Measurements from ENCODE around the gene SLAMF8. TPM values are rescaled to one million over a fixed set of nuclear protein-coding genes. Genes with fewer than 3 reads are reported as not detected.

Gene SLAMF8
- polyA plus RNA-seq, 3 donors, result 0.52 to 1.4 (median 0.61) TPM

DNA sequence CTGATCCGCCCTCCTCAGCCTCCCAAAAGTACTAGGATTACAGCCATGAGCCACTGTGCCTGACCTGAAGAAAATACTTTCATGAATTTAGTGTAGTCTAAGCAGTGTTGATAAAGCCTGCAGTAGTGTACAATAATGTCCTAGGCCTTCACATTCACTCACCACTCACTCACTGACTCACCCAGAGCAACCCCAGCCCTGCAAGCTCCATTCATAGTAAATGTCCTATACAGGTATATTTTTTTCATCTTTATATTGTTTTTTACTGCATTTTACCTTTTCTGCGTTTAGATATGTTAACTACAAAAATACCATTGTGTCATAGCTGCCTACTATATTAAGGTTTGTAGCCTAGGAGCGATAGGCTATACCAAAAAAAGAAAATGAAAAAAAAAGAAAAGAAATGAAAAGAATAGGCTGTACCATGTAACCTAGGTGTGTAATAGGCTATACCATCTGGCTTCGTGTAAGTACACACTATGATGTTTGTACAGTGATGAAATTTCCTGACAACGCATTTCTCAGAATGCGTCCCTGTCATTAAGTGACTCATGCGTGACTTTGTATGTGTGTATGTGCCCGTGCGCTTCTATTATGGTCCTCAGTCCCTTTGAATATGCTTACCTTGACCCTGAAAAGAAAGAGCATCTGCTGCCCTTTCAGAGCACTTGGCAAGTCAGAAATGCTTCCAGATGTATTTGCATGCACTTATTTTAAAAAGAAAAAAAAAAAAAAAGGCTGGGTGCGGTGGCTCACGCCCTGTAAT is 9.2 kb upstream of the SLAMF8 start:
- no peak for DNase-seq

DNA sequence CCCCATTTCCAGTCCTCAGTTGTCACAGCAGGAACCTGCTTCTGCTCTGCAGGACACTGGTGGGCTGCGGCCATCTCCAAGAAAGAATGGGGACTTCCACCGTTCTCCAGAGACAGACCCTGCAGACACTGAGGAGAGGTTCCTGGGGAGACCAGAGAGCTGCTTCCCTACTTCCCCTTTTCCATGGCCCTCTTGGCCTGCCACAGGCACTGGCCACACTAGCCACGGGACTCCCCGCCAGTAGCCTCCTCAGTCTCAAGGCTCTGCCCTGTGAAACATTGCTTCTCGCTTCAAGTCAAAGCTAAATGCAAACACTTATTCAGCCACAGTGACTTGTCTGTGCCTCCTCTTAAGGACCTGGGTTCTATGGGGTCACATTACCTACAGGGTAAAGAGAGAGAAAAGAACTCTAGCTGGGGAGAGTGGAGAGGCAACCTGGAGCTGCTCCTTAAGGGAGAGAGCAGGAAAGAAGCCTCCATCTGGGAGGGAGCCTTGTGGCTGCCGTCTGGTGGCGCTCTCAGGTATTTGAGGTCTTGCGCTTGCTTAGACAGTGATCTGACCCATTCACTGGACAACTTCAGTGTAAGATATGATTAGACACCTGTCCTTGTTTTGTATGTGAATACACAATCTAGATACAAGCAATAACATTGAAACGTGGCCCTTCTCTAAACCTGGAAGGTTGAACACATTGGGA is 5.4 kb upstream of the SLAMF8 start:
- DNase-seq, result no peak

DNA sequence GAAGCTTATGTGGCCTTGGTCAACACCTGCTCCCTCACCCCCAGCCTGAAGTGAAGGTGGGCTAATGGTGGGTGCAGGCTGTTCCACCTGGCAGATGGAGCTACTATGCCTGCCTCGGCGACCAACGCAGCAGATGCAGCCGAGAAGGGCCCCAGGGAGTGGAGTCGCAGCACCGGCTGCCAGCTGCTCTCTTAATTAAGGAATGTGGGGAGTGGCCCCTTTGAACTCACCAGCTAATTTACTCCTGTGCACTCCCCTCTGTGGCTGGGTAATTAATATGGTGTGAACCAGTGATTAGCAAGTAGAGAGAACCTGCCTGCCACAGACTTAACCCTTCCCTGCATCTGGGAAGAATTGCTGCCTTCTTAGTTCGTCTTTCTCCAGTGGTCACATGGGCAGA is 3.3 kb upstream of the SLAMF8 start:
- peak; percentile 57 for DNase-seq

DNA sequence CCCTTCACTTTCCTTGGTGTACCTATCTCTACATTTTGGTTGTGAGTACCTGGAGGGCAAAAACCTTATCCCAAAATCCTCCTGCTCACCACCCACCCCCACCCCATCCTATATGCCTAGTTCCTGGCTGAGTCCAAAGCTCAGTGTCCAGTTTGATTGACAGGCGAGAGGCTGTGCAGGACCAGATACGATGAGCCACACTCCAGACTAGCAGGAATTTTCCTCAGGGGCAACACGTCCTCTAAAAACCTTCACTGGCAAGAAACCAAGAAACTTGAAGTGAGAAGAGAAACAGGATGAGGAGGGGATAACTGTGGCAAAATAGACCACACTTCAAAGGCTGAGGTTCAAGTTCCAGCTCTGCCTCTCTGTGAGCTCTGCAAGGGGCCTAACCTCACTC is 1.1 kb upstream of the SLAMF8 start:
- DNase-seq, result no peak

DNA sequence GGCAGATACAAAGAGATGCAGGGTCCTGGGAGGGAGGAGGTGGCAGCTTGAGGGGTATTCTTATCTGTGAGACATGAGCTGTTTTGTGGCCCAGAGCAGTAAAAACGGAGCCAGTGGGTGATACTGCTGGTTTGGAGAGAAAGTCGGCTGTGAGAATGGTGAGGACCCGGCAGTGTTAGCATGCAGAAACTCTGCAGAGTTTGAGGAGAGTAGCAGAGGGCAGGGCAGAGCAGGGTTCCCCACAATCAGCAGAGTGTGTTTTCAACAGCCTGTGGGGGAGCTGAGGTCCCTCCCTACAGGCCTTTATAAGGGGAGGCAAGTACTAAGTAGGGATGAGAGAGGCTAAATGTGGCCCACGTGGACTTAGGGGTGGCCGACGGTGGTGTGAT is 423 bp downstream of the SLAMF8 start:
- DNase-seq, result no peak

DNA sequence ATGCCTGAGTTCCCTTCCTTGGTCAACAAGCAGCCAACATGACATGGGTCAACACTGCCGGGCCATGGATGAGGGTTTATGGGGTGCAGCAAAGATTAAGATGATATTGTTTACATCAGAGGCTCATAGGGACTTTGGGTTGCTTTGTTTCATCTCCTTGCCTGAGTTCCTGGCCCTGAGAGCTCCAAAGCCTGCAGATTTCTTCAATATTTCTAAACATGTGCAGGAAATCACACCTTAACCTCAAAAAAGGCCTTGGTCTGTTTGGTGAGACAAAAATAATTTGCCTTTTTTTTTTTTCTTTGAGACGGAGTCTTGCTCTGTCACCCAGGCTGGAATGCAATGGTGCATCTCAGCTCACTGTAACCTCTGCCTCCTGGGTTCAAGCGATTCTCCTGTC is 876 bp downstream of the SLAMF8 start:
- DNase-seq, result no peak

DNA sequence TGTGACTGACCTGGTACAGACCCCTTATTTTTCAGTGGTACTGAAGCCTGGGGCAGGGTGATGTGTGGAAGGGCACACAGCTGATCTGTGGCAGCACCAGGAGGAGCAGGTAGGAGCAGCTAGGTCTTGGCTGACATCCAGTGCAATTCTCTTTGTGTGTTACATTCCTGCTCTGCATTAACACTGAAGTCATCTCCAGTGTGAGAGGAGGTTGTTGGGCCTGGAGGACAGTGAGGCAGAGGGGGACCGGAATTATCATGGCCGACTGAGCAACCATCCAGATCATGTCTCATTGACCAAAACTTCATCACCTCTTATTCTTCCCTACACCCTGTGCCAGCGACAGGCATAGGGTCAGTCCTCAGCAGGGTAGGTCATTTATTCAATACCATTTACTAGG is 1.5 kb downstream of the SLAMF8 start:
- no peak for DNase-seq

DNA sequence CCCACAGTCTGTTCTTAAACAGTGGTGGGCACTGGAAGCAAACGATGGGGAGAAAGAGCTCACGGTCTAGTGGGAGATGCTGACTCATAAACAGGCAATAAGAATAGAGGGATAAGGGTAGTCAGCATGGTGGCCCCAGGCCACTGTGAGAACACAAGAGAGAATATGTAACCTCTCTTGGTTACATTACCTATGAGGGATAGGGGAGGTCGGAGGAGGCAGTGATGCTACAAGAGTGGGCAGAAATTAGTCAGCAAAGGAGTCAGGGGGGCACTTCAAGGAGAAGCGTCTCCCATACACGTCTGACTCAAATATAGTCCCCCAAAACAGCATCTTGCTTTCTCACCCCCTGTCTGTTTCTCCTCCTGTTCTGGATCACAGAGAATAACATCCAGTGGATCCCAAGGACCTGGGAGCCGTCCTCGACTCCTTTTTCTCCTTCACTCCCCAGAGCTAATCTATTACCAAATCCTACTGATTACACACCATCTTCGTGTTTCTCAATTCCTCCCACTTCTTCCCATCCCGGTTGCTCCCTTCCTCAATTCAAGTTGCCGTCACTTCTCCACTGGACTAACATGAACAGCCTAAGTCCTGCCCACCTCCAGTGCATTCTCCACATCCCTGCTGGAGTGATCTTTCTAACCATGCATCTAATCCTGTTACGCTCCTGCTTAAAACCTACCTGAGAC is 2.1 kb downstream of the SLAMF8 start:
- no peak for DNase-seq

DNA sequence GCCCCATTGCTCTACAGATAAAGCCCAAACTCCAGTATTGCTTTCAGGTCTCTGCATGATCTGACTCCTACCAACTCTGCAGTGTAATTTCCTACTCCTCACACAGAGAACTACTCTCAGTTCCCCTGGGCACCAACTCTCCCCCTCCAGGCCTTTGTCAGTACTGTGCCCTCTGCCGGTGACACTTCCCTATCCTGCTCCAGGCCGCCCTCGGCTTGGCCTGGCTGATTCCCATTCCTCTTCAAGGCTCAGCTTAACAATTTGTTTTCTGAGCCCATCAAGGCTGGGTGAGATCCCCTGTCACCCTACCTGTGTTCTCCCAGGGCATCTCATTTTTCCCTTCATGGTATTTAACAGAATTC is 2.6 kb downstream of the SLAMF8 start:
- DNase-seq, result no peak

DNA sequence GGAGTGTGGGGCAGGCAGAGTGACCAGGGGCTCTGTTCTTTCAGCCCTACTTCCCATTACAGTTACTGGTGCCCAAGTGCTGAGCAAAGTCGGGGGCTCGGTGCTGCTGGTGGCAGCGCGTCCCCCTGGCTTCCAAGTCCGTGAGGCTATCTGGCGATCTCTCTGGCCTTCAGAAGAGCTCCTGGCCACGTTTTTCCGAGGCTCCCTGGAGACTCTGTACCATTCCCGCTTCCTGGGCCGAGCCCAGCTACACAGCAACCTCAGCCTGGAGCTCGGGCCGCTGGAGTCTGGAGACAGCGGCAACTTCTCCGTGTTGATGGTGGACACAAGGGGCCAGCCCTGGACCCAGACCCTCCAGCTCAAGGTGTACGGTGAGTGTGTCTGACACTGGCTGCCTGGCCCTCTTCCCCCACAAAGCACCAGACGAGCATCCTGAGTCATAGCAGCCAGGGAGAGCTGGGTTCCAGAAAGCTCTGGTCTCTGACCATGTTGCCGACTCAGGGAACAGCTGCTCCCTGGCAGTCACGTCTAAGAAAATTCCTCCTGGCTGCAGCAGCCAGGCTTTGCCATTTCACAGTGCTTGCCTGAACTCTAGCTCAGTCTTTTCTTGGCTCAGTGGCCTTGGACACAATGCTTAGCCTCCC is 3.3 kb downstream of the SLAMF8 start:
- DNase-seq, result no peak

DNA sequence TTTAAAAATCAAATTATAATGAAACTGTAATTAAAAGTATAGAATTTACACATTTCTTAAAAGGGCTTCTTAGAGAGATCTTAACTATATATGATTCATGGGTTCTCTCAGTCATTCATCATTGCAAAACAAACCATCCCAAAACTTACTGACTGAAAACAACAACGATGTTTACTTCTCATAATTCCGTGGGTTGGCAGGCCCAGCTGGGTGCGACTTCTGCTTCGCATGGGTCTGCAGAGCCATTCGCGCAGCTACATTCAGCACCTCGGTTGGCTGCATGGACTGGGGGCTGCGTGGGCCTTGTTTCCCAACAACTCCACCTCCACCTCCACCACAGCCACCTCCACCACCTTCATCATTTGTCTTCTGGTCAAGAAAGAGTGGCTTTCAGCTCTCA is 4.0 kb downstream of the SLAMF8 start:
- DNase-seq, result no peak

DNA sequence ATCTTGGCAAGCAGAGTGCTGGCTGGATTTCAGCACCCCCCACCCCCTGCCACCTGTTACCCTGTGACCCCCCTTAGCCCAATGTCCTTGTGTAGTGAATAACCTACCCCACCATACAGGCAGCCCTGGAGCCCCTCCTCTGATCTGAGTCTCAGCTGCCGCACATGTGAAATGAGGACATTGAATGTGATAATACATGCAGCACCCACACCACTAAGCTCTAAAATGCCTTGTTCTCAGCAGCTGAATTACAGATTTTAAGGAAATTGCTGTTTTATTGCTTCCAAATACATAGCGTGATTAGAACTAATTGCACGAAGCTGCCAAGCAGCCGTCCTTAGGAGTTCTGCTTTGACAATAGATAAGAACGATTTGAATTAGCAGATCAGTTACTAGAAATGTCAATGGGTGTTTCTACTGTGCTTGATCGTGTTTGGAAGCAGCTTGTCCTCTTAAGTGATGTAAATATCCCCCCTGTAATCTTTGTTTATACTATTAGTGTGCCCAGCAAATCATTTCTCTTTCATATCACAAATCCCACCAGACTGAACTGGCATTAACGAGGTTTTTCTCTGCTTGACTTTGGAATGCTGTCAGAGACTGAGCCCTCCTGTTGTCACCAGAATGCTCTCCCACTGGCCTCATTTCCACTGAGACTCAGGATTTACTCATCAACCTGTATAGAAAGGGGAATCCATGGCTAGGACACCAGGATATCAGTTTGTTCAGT is 4.9 kb downstream of the SLAMF8 start:
- no peak for DNase-seq

DNA sequence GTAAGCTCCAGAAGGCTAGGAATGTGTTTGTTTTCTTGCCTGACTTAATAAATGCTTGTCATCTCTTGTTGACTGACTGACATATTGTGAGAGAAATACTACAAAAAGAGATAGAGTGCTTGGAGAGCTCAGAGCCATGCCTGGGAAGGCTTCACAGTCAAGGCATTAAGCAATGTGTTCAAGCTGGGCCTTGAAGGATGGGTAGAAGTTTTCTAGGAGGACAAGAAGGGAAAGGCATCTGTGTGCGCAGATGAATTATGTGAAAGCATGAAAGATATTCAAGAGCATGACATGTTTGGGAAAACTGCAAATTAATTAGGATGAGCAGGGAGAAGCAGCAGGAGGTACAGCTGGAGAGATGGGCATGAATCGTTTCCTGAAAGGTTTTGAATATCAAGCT is 5.6 kb downstream of the SLAMF8 start:
- DNase-seq, result no peak

DNA sequence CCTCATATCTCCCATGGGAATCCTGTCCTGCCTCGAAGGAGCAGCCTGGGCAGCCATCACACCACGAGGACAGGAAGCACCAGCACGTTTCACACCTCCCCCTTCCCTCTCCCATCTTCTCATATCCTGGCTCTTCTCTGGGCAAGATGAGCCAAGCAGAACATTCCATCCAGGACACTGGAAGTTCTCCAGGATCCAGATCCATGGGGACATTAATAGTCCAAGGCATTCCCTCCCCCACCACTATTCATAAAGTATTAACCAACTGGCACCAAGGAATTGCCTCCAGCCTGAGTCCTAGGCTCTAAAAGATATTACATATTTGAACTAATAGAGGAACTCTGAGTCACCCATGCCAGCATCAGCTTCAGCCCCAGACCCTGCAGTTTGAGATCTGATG is 8.7 kb downstream of the SLAMF8 start:
- no peak for DNase-seq

DNA sequence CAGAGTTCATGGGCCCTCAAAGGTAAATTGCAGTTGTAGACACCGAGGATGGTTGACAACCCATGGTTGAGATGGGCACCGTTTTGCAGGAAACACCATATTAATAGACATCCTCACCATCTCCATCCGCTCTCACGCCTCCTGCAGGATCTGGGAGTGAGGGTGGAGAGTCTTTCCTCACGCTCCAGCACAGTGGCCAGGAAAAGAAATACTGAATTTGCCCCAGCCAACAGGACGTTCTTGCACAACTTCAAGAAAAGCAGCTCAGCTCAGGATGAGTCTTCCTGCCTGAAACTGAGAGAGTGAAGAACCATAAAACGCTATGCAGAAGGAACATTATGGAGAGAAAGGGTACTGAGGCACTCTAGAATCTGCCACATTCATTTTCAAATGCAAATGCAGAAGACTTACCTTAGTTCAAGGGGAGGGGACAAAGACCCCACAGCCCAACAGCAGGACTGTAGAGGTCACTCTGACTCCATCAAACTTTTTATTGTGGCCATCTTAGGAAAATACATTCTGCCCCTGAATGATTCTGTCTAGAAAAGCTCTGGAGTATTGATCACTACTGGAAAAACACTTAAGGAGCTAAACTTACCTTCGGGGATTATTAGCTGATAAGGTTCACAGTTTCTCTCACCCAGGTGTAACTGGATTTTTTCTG is 9.3 kb downstream of the SLAMF8 start:
- no peak for DNase-seq

DNA sequence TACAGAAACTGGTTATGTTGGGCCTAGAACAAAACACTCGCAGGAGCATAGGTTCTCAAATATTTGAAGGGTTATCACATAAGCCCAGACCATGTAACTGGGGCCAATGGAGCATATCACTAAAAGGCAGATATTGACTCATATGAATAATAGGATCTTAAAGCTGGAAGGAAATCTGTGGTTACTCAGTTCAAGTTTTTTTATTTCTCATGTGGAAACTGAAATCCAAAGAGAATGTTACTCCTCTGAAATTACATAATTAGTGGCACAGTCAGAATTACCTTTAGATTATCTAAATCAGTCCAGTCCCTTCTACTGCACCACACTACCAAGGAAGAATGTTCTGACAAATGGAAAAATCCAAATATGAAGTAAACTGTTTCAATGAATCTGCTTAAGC is 12.0 kb downstream of the SLAMF8 start:
- DNase-seq, result no peak

DNA sequence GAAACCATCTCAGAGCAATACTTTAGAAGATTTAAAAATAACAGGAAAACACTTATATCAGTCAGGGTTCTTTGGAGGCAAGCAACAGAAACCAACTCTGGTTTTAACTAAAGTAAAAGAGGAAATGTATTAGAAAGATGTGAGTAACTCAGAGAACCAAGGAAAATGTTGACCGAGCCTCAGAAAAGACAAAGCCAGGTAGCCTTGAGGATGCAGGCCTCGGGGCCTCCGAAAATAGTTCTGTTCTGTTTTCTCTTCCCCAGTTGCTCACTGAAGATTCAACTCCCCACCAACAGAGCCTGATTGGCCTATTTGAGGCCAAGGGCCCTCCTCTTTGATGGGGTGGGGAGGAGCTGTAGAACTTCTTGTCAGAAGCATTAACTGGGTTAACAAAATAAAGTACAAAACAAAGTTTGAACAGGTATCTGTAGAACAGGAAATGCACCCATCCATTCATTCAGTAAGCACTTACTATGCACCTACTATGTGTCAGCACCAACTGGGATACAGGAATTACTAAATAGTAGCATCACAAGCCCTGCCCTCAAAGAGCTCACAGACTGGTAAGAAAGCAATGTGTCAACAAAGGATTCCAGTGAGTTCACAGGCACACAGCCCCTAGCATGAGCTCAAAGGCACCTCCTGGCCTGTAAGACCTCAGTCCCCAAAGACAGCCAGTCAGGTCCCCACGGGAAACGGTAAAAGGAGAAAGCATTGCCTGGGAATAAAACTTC is 12.6 kb downstream of the SLAMF8 start:
- DNase-seq, result no peak

DNA sequence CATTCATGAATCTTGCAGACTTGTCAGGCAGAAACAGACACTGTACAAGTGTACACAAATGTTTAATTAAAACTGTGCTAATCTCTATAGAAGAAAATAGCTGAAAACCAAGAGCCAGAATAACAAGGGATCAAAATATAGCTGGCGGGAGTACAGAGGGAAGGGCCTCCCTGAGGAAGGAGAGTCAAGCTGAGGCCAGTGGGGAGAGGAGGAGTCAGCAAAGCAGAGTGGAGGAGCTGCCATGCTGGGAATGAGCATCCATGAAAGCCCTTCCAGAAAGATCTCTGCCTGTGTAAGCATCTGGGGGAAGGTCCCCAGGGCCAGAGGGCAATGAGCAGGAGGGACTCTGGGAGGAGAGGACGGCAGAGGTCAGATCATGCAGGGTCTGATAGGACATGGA is 15.1 kb downstream of the SLAMF8 start:
- DNase-seq, result no peak

DNA sequence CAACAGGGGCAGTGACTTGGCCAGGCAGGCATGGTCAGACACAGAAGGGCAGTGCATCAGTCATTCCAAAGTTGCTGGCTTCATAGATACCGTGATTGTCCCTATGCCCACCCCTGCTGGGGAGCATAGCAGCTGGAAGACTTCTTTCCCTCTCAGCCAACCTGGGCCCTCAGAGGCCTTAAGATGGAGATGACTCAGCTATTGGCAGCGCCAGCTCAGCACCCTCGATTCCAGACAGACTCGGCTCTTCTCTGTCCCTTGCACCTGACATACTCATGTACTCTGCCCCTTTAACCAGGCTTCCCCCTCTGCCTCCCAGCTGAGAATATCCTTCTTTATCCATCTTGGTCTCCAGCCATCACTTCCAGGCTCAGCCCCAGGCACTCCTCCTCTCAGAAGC is 16.8 kb downstream of the SLAMF8 start:
- DNase-seq, result no peak

DNA sequence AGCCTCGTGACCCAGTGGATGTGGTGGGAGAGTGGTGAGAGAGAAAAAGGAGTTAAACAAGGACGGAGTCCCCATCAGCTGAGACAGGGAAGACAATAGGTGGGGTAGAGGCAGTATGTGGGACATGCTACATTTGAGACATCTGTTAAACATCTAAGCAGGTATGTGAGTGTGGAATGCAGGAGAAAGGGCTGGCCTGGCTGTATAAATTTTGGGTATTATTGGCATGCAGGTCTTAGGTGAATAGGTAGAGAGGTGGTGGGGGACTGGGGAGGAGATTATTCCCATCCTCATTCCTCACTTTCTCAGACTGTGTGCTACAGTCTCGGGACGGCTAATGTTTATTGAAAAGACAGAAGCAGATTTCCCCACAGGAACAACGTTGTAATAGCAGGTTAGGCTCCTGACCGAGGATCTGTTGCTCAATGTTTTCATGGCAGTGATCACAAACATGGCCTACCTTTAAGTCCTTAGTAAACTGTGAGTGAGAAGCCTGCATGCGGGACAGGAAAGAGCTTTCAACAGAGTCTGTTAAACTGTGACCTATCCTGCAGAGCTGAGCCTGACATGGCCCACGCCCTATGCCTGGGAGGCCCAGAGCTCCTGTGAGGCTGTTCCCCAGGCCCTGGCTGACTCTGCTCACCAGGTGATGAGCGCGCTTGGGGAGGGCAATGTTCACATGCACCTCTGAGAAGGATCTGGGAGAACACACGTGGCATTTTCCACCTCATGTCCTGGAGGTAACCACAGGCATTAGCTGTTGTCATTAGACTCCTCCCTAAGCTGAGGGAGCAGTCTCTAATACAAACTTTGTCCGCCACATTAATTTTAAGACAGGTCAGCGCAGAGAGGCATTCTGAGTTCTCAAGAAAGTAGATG is 19.3 kb downstream of the SLAMF8 start:
- peak; percentile 51 for DNase-seq

Data from renal pelvis (tissue), 4 donors.